Measurements from ENCODE around the gene SNORC.
"Not testable (repeated sequence)": the region's sequence is repeated elsewhere in the genome, so short reads cannot be mapped to it uniquely, and the experiment has no call there.

SNORC gene

GRCh38 chr2:232843834-232844233 lies 26.2 kb upstream of the SNORC start:
- H3K9ac ChIP-seq: no peak overlapping the region
- peak; percentile 30 for TF ChIP-seq CTCF (IDR thresholded peaks at IDR 0.05)
- no peak overlapping the region for H3K4me3 ChIP-seq (ENCODE audit: low read depth, low read length)
- no peaks in the 10 kb centered on the region for H3K9me3 ChIP-seq (ENCODE audit: control insufficient read depth, low read length)
- no peak overlapping the region for H2AFZ ChIP-seq
- H3K79me2 ChIP-seq: peaks cover 3% of the 10 kb centered on the region
- no peak overlapping the region for H3K27ac ChIP-seq
- no peaks in the 10 kb centered on the region for H3K27me3 ChIP-seq (ENCODE audit: control insufficient read depth, insufficient read depth, low read length)
- no peak overlapping the region for H3K4me2 ChIP-seq (ENCODE audit: low read length)
- peaks cover 13% of the 10 kb centered on the region for H3K4me1 ChIP-seq
- no peaks in the 10 kb centered on the region for H3K36me3 ChIP-seq (ENCODE audit: control insufficient read depth, insufficient read depth, low read length)

GRCh38 chr2:232846055-232846454 lies 24.0 kb upstream of the SNORC start:
- Histone ChIP-seq H3K27me3 (ENCODE audit: control insufficient read depth, insufficient read depth, low read length) (no peaks in the 10 kb centered on the region), H3K36me3 (ENCODE audit: control insufficient read depth, insufficient read depth, low read length) (no peaks in the 10 kb centered on the region), H3K4me1 (no peaks in the 10 kb centered on the region), H3K27ac (no peak overlapping the region), H2AFZ (no peak overlapping the region), H3K4me3 (ENCODE audit: low read depth, low read length) (no peak overlapping the region), H3K9me3 (ENCODE audit: control insufficient read depth, low read length) (no peaks in the 10 kb centered on the region), H3K79me2 (no peaks in the 10 kb centered on the region), H3K4me2 (ENCODE audit: low read length) (no peak overlapping the region), H3K9ac (no peak overlapping the region)
- TF ChIP-seq CTCF (IDR thresholded peaks at IDR 0.05): no peak

- no peaks in the 10 kb centered on the region for H3K9me3 ChIP-seq (ENCODE audit: control insufficient read depth, low read length)
- no peaks in the 10 kb centered on the region for H3K27me3 ChIP-seq (ENCODE audit: control insufficient read depth, insufficient read depth, low read length)
- H3K4me3 ChIP-seq (ENCODE audit: low read depth, low read length): no peak overlapping the region
- H3K9ac ChIP-seq: no peak overlapping the region
- no peaks in the 10 kb centered on the region for H3K36me3 ChIP-seq (ENCODE audit: control insufficient read depth, insufficient read depth, low read length)
- no peak for TF ChIP-seq CTCF (IDR thresholded peaks at IDR 0.05)
- H3K4me1 ChIP-seq: peaks cover 5% of the 10 kb centered on the region
- H3K79me2 ChIP-seq: no peaks in the 10 kb centered on the region
- no peak overlapping the region for H3K27ac ChIP-seq
- H3K4me2 ChIP-seq (ENCODE audit: low read length): no peak overlapping the region
- no peak overlapping the region for H2AFZ ChIP-seq
These were observed 20.0 kb upstream of the SNORC start for GRCh38 chr2:232850039-232850438.

GRCh38 chr2:232852081-232852480 lies 18.0 kb upstream of the SNORC start:
- H3K36me3 ChIP-seq (ENCODE audit: control insufficient read depth, insufficient read depth, low read length); H3K27ac ChIP-seq; H3K4me3 ChIP-seq (ENCODE audit: low read depth, low read length); H3K9me3 ChIP-seq (ENCODE audit: control insufficient read depth, low read length); H3K4me1 ChIP-seq; H3K27me3 ChIP-seq (ENCODE audit: control insufficient read depth, insufficient read depth, low read length); H3K79me2 ChIP-seq; H3K9ac ChIP-seq; H2AFZ ChIP-seq; H3K4me2 ChIP-seq (ENCODE audit: low read length): not testable (repeated sequence)

GRCh38 chr2:232852676-232853075 lies 17.4 kb upstream of the SNORC start:
- Histone ChIP-seq H2AFZ (no peak overlapping the region), H3K36me3 (ENCODE audit: control insufficient read depth, insufficient read depth, low read length) (no peaks in the 10 kb centered on the region), H3K9me3 (ENCODE audit: control insufficient read depth, low read length) (no peaks in the 10 kb centered on the region), H3K27ac (no peak overlapping the region), H3K4me2 (ENCODE audit: low read length) (no peak overlapping the region), H3K4me3 (ENCODE audit: low read depth, low read length) (no peak overlapping the region), H3K27me3 (ENCODE audit: control insufficient read depth, insufficient read depth, low read length) (no peaks in the 10 kb centered on the region), H3K9ac (no peak overlapping the region), H3K79me2 (no peaks in the 10 kb centered on the region), H3K4me1 (peaks cover 5% of the 10 kb centered on the region)
- TF ChIP-seq CTCF (IDR thresholded peaks at IDR 0.05): no peak
